HCT116 (cell line): ENCODE data around the gene CAMSAP1. TPM values are rescaled to one million over a fixed set of nuclear protein-coding genes. Genes with fewer than 3 reads are reported as not detected.

ENCODE experiments used
- ATAC-seq: fragments of 200-7000 bp; cut with Tn5 transposase; 2 replicates; pipeline ENCODE4 v1.9.1; 2020; ENCODE audit warnings: mild to moderate bottlenecking, moderate library complexity
- BruUV-seq: library from RNA; stranded (reverse); fragments of 400-500 nt; replicated peaks from 2 replicates; lab custom pipeline; 2021; lab: Mats Ljungman, UMichigan
- CTCF ChIA-PET: fragments of 300-600 bp; sonication (Branson Sonifier 250); formaldehyde crosslinking; loops from one replicate; lab custom pipeline; 2021; ENCODE audit warnings: antibody characterized with exemption; lab: Charles Lee
- POLR2A ChIA-PET: fragments of 300-600, 350-600 bp; sonication (Branson Sonifier 250); formaldehyde crosslinking; loops from one replicate; lab custom pipeline; 2021; ENCODE audit warnings: antibody characterized with exemption; lab: Charles Lee
- RAD21 ChIA-PET, 2 experiments: fragments of 300-600 bp; sonication (Branson Sonifier 250); formaldehyde crosslinking; loops; one replicate each; lab custom pipeline; 2023; ENCODE audit warnings: low total read pairs in 2 of 2; ENCODE audit not compliant: uncharacterized antibody in 2 of 2, unreplicated experiment in 2 of 2, low non-redundant PET in 1 of 2; lab: Charles Lee
- DNase-seq: peaks from one replicate; pipeline ENCODE4 v3.0.0-alpha.2; 2010; ENCODE audit warnings: low read depth, low spot score
- H2AFZ ChIP-seq: fragments of 200-600 bp; shearing (Covaris generic), sonication (generic); 2 replicates; pipeline ENCODE4 v1.6.1; 2017; ENCODE audit warnings: low read depth, mixed run types, mixed read lengths, antibody characterized with exemption, low read length; ENCODE audit not compliant: poor library complexity, severe bottlenecking
- H3K27ac ChIP-seq: 2 replicates; pipeline ENCODE4 v1.5.1; 2012; ENCODE audit warnings: low read depth, low read length
- H3K27me3 ChIP-seq: fragments of 200-600 bp; sonication (generic); 2 replicates; pipeline ENCODE4 v1.6.1; 2016; ENCODE audit warnings: mixed run types, low read length, mixed read lengths; ENCODE audit not compliant: insufficient read depth
- H3K36me3 ChIP-seq, 2 experiments: fragments of 200-500 bp in 1 of 2; fragments of 200-600 bp in 1 of 2; sonication (Bioruptor generic) in 1 of 2; sonication (generic) in 1 of 2; 2 replicates each; pipeline versions ENCODE4 v1.5.1 to v1.6.1; 2014 to 2016; ENCODE audit warnings: low read length in 2 of 2, inconsistent platforms in 1 of 2, mixed read lengths in 1 of 2, mixed run types in 1 of 2; ENCODE audit not compliant: insufficient read depth in 2 of 2, control insufficient read depth in 1 of 2
- H3K4me1 ChIP-seq, 2 experiments: fragments of 200-600 bp in 1 of 2; sonication (generic) in 1 of 2; 2 replicates each; pipeline versions ENCODE4 v1.5.1 to v1.6.1; 2012 to 2017; ENCODE audit warnings: low read length in 2 of 2, inconsistent platforms in 1 of 2, mild to moderate bottlenecking in 1 of 2, mixed read lengths in 1 of 2, mixed run types in 1 of 2, moderate library complexity in 1 of 2; ENCODE audit not compliant: insufficient read depth in 2 of 2, control insufficient read depth in 1 of 2
- H3K4me2 ChIP-seq: fragments of 200-600 bp; sonication (generic); 2 replicates; pipeline ENCODE4 v1.6.1; 2017; ENCODE audit warnings: mixed run types, low read length, mixed read lengths
- H3K4me3 ChIP-seq, 2 experiments: fragments of 200-600 bp in 1 of 2; sonication (generic) in 1 of 2; replicated peaks in 1 of 2; 2 replicates each; pipeline ENCODE4 v1.5.1; 2011 to 2016; ENCODE audit warnings: low read length in 2 of 2, control low read depth in 1 of 2, low read depth in 1 of 2, mild to moderate bottlenecking in 1 of 2, mixed read lengths in 1 of 2, mixed run types in 1 of 2
- H3K79me2 ChIP-seq: fragments of 200-600 bp; sonication (generic); 2 replicates; pipeline ENCODE4 v1.6.1; 2017; ENCODE audit warnings: mild to moderate bottlenecking, mixed run types, low read length, moderate library complexity, mixed read lengths; ENCODE audit not compliant: insufficient read depth
- H3K9ac ChIP-seq: fragments of 200-600 bp; sonication (generic); 2 replicates; pipeline ENCODE4 v1.6.1; 2016; ENCODE audit warnings: low read length, mixed read lengths
- H3K9me2 ChIP-seq: fragments of 200-600 bp; sonication (generic), shearing (Covaris generic); 2 replicates; pipeline ENCODE4 v1.6.1; 2017; ENCODE audit warnings: mixed run types, mild to moderate bottlenecking, moderate library complexity; ENCODE audit not compliant: insufficient read depth
- H3K9me3 ChIP-seq, 2 experiments: fragments of 200-500 bp in 1 of 2; fragments of 200-600 bp in 1 of 2; sonication (Bioruptor generic) in 1 of 2; sonication (generic) in 1 of 2; 2 replicates each; pipeline ENCODE4 v1.6.1; 2014 to 2017; ENCODE audit warnings: low read length in 2 of 2, mixed read lengths in 2 of 2, inconsistent platforms in 1 of 2, low read depth in 1 of 2, mild to moderate bottlenecking in 1 of 2, mixed run types in 1 of 2, moderate library complexity in 1 of 2; ENCODE audit not compliant: control insufficient read depth in 1 of 2, insufficient read depth in 1 of 2
- H4K20me1 ChIP-seq: fragments of 200-600 bp; sonication (generic), shearing (Covaris generic); 2 replicates; pipeline ENCODE4 v1.6.1; 2017; ENCODE audit warnings: mixed run types, mild to moderate bottlenecking, moderate library complexity; ENCODE audit not compliant: insufficient read depth
- CEBPB ChIP-seq: IDR thresholded peaks from 2 replicates; pipeline ENCODE4 v1.6.1; 2012; ENCODE audit warnings: low read depth
- EGR1 ChIP-seq: IDR thresholded peaks from 2 replicates; pipeline ENCODE4 v1.6.1; 2012; ENCODE audit warnings: low read depth
- JUND ChIP-seq: IDR thresholded peaks from 2 replicates; pipeline ENCODE4 v1.6.1; 2012
- MAX ChIP-seq: IDR thresholded peaks from 2 replicates; pipeline ENCODE4 v1.6.1; 2012
- POLR2A ChIP-seq: IDR thresholded peaks from 2 replicates; pipeline ENCODE4 v1.7.0; 2011; ENCODE audit warnings: borderline replicate concordance; ENCODE audit not compliant: insufficient read depth, insufficient read length; ENCODE audit errors: extremely low read depth
- POLR2AphosphoS5 ChIP-seq: IDR thresholded peaks from 2 replicates; pipeline ENCODE4 v1.6.1; 2011; ENCODE audit warnings: mild to moderate bottlenecking, low read depth, low read length, moderate library complexity
- REST ChIP-seq: IDR thresholded peaks from 2 replicates; pipeline ENCODE4 v1.6.1; 2012; ENCODE audit warnings: low read depth
- SRF ChIP-seq: IDR thresholded peaks from 2 replicates; pipeline ENCODE4 v1.6.1; 2012; ENCODE audit warnings: low read depth
- YY1 ChIP-seq: IDR thresholded peaks from 2 replicates; pipeline ENCODE4 v1.6.1; 2011; ENCODE audit warnings: low read length, low read depth, moderate library complexity, mild to moderate bottlenecking; ENCODE audit not compliant: insufficient replicate concordance; ENCODE audit errors: extremely low read depth
- ZBTB33 ChIP-seq: IDR thresholded peaks from 2 replicates; pipeline ENCODE4 v1.6.1; 2011; ENCODE audit warnings: mild to moderate bottlenecking, low read length, moderate library complexity; ENCODE audit not compliant: insufficient replicate concordance; ENCODE audit errors: extremely low read depth
- intact Hi-C: fragments of 100-400 bp; cut with micrococcal nuclease; formaldehyde crosslinking; loops from 2 replicates; pipeline ENCODE4 v1.10.0; 2022
- total RNA-seq: library from RNA; stranded (reverse); gene quantifications from one replicate; pipeline ENCODE4 v1.2.1, GENCODE V29; 2021; ENCODE audit not compliant: unreplicated experiment

Gene CAMSAP1
- total RNA-seq, 1 experiment from 2014 or later, result 33.1 TPM

- TF ChIP-seq REST (no peak), POLR2AphosphoS5 (no peak), EGR1 (no peak), CEBPB (no peak), POLR2A (no peak)
Measured at GRCh38 chr9:135818718-135819475, 88.4 kb downstream of the CAMSAP1 start (continued).

GRCh38 chr9:135817951-135818717 is 89.2 kb downstream of the CAMSAP1 start:
- no peaks in the 10 kb centered on the region for H4K20me1 ChIP-seq
- no peak overlapping the region for H3K4me2 ChIP-seq
- intact Hi-C loops, result no loop called here
- RAD21 ChIA-PET, result no interaction called here
- H3K4me3 ChIP-seq, result no peak overlapping the region
- DNase-seq, result no peak
- H3K79me2 ChIP-seq, result peaks cover 4% of the 10 kb centered on the region; the same call in 1 of the 2 replicates
- no peaks in the 10 kb centered on the region for H3K27me3 ChIP-seq
- TF ChIP-seq JUND (no peak), POLR2AphosphoS5 (no peak), MAX (no peak), EGR1 (no peak), POLR2A (no peak), CEBPB (no peak), ZBTB33 (no peak), SRF (no peak), YY1 (no peak)
- TF ChIP-seq, all 23 proteins: peak for 0
- no peak overlapping the region for H3K9ac ChIP-seq
- POLR2A ChIA-PET, result no interaction called here
- no peaks in the 10 kb centered on the region for H3K9me2 ChIP-seq
- CTCF ChIA-PET, result no interaction called here
- H3K9me3 ChIP-seq, result no peaks in the 10 kb centered on the region
- H3K4me1 ChIP-seq, result no peaks in the 10 kb centered on the region
- ATAC-seq, result no peak
- H3K27ac ChIP-seq, result no peak overlapping the region
- H2AFZ ChIP-seq, result no peak overlapping the region
- peaks cover 49 to 60% of the 10 kb centered on the region in 2 experiments for H3K36me3 ChIP-seq
- BruUV-seq, result no TSS peak
